Inflammatory macrophage treated with lipopolysaccharide for 4 hours (primary cell): Measurements from ENCODE around the gene GLT8D2.

Experiments
- DNase-seq: peaks from one replicate; pipeline ENCODE4 v3.0.0-alpha.2; 2020

Gene GLT8D2

GRCh38 chr12:103997286-103997900 lies 52.6 kb downstream of the GLT8D2 start:
- DNase-seq, result no peak

- no peak for DNase-seq
These were observed 53.4 kb downstream of the GLT8D2 start for GRCh38 chr12:103996595-103996994.

DNA sequence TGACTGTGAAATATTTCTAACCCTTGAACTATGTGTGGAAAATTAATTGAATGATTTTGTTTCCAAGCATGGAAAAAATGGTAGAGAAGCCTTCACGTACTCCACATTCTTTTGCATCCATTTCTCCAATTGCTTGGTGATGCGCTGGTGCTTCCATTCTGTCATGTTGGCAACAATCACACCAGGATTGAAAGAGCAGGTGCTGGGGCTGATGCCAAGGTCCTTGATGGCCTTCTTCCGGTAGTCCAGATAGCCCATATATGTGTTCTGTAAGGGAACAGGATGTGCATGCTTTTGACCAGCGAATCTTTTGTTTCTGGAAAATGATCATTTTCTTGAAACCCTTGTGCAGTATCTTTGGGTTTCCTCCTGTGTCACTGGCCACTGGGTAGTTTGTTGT lies 55.8 kb downstream of the GLT8D2 start:
- no peak for DNase-seq

DNA sequence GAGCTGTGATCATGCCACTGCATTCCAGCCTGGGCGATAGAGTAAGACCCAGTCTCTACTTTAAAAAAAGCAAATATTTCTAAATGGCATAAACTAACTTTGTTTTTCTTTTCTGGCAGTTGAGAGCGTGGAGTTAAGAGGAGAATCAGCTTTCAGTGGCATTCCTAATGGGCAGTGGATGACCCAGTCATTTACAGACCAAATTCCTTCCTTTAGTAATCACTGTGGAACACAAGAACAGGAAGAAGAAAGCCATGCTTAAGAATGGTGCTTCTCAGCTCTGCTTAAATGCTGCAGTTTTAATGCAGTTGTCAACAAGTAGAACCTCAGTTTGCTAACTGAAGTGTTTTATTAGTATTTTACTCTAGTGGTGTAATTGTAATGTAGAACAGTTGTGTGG lies 63.2 kb downstream of the GLT8D2 start:
- DNase-seq, result no peak

DNA sequence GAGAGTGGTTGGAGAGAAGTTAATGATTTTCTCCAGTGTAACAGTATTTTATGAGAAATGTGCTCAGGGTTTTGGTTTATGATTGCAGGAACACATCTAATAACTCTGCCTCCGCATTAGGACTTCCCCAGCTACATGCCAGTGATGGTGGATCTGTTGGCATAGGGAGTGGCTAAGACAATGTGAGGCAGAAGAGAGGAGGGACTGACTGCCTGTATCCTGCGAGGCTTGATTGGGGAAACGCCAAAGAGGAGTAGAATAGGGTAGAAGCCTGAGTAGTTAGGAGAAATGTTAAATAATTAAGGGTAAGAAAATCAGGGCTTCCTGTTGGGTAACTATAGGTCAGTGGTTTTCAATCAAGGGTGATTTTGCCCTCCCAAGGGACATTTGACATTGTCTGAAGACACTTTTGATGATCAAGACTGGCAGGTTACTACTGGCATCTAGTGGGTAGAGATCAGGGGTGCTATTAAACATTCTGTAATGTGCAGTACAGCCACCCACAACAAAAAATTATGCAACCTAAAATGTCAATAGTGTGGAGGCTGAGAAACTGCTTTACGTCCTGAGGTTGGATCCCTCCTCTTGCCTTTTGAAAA lies 71.5 kb downstream of the GLT8D2 start:
- no peak for DNase-seq

- no peak for DNase-seq
These were observed 74.6 kb downstream of the GLT8D2 start for GRCh38 chr12:103975368-103975767.

DNA sequence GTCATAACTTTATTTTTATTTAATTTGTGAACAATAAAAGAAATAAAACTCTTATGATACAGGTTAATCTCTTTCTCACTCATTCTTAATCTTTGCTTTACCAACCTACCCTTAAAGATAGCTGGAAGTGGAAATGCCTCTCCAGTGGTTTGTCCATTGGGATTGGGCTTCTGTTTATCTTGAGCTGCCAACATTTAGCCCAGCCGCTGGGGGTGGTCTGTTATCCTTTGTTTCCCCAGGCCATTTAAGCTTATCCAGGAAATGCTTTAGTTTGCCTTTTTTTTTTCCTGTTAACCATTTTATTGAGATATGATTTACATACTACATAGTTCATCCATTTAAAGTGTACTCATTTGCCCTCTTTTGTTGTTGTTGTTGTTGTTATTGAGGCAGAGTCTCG lies 76.1 kb downstream of the GLT8D2 start:
- no peak for DNase-seq

DNA sequence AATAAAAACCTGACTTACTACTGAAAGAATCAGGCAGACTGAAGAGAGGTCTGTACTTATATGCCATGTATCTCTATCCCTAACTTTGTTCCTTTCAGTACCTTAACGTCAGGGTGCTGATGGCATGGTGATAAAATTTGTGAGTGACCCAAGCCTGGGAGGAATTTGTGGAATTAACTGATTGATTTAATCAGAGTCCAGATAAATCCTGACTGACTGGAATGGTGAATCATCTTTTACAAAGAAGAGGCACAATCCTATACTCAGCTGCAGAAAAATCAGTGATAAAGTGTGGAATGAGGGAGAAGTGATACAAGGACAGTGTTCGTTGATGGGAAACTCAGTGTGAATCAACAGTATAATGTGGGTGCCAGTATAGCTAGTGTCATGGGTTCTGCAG lies 80.6 kb downstream of the GLT8D2 start:
- DNase-seq, result no peak

DNA sequence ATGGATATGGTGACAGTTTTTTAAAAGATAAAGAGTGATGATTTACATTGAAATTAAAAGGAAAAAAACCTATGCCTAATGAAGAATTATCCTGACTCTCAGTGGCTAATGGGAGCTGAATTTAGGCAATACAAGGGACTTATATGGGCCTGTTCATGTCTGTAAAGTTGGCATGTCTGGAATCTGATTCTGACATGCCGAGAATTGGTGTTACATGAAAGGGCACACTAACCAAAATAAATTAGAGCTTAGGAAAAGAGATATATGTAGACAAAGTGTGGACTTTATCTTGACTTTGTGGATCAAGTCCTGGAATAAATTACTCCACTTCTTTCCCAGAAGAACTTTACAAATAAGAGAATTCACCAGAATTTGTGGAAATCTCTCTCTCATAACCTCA lies 83.3 kb downstream of the GLT8D2 start:
- DNase-seq, result no peak

GRCh38 chr12:103965590-103966504 lies 84.1 kb downstream of the GLT8D2 start, which contains the start of gene TDG:
Gene TDG, plus strand, starts transcription at chr12:103965872. Its CDS starts 166 bp downstream, at chr12:103966038.
- peak; percentile 98 for DNase-seq

GRCh38 chr12:103965255-103965589 lies 84.8 kb downstream of the GLT8D2 start:
- no peak for DNase-seq

GRCh38 chr12:103964805-103965204 lies 85.2 kb downstream of the GLT8D2 start:
- DNase-seq, result no peak

DNA sequence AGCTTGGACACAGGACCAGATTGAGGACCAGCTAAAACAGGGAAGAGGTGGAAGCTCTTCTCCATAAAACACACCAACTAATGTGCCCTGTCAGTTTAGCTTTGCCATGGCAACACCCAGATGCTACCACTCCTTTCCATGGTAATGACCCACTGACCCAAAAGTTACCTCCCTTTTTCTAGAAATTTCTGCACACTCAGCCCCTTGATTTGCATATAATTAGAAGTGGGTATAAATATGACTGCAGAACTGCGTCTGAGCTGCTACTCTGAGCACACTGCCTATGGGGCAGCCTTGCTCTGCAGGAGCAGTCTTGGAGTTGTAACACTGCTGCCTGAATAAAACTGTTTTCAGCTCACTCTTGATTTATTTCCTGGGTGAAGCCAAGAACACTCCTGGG lies 87.5 kb downstream of the GLT8D2 start:
- DNase-seq, result no peak

- no peak for DNase-seq
These were observed 89.3 kb downstream of the GLT8D2 start for GRCh38 chr12:103960616-103961227.

DNA sequence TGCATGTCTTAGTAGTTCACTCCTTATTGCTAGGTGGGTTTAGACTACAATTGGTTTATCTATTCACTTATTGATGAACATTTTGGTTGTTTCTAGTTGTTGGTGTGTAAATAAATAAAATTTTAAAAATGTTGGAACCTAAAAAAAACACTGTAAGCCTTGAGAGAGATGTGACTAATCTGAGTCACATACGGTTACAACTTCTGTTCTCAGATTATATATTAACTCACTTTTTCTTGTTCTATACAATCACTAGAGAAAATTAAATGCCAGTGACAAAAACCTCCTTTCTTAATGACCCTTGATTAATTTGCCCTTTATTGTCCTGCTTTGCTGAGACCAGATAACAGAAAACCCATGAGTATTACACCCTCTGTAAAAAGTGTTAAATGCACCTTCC lies 91.4 kb downstream of the GLT8D2 start:
- no peak for DNase-seq

GRCh38 chr12:103957865-103958388 lies 92.1 kb downstream of the GLT8D2 start:
- no peak for DNase-seq

DNA sequence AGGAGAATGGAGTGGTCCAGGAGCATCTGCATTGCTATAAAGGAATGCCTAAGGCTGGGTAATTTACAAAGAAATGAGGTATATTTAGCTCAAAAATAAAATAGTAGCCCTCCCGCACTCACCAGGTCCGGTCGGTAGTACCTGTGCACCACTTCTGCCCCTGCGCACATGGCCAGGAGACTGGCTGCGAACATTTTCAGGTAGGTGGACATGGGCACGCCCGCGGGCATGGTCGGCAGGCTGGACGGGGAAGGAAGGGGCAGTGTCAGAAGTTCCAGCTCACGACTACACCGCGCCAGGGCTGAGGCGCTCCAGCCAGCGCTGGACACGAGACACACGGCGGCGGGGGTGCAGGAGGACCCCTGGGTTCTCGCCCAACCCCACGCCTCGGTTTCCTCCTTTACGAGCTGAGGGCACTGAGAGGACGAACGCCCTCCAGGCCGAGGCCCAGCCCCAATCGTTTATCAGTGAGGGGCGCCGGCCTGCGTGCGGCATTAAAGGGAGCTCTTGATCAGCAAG lies 93.4 kb downstream of the GLT8D2 start:
- no peak for DNase-seq

DNA sequence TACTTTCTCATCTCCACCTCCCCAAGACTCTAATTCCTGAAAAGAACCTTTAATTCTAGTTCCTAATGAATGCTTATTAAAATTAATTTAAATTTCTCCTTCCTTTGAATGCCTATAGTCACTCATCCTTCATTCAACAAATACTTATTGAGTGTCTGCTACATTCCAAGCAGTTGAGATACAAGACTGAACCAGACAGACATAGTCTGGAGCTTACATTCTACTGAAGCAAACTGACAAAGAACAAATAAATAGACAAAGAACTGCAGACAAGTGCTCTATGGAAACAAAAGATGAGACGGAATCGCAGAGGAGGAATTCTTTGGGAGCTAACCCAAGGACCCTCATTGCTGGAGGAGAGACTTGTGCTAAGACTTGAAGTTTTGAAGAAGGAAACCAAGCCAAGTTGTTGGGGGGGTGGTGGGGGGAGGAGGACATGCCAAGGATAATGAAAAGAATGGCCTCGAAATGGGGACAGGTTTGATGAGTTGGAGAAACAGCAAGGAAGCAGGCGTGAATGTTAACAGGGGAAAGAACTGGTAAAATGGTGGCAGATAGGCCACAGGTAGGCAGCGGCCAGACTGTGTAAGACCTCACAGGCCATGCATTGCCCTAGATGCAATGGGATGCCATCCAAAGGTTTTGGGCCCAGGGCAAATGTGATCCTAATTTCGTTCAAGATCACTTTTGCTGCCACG lies 94.0 kb downstream of the GLT8D2 start:
- DNase-seq, result no peak

- no peak for DNase-seq
These were observed 97.5 kb downstream of the GLT8D2 start for GRCh38 chr12:103952497-103952896.

- no peak for DNase-seq
These were observed 101.1 kb downstream of the GLT8D2 start for GRCh38 chr12:103948746-103949406.

DNA sequence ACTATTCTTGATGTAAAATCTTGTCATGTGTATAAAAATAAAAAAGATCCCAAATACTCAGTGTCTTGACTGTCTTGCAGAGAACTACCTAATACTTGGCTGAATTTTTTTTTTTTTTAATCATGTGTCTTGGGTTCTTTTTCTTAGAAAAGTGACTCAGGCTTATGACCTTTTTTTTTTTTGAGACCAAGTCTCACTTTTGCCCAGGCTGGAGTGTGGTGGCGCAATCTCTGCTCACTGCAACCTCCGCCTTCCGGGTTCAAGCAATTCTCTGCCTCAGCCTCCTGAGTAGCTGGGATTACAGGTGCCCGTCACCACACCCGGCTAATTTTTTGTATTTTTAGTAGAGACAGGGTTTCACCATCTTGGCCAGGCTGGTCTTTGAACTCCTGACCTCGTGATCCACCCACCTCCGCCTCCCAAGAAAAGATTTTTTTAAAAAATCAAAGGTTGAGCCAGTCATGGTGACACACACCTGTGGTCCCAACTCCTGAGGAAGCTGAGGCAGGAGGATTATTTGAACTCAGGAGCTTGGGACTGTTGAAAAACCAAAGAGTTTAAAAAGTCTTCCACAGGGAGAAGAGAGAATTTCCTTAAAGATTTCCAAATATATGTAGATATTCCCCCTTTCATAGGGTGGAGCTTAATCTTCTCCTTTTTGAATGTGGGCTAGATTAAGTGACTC lies 102.0 kb downstream of the GLT8D2 start:
- DNase-seq, result peak; percentile 80
